DMS 273 treated with DMSO at 0.1 percent for 48 hours (cell line): ENCODE data around the gene KIAA1549.

Experiments
- DNase-seq: peaks from one replicate; lab custom pipeline; 2025; lab: John Stamatoyannopoulos, UW

KIAA1549 gene

GRCh38 chr7:138975343-138976104, 5.7 kb downstream of the KIAA1549 start:
- peak; percentile 79 for DNase-seq

- no peak for DNase-seq
Observed at GRCh38 chr7:138974675-138975292, 6.4 kb downstream of the KIAA1549 start.

GRCh38 chr7:138974103-138974502, 7.1 kb downstream of the KIAA1549 start:
- DNase-seq = no peak

- DNase-seq = no peak
Observed at GRCh38 chr7:138970952-138971351, 10.2 kb downstream of the KIAA1549 start.

- DNase-seq = no peak
Observed at GRCh38 chr7:138970446-138970845, 10.7 kb downstream of the KIAA1549 start.

- no peak for DNase-seq
Observed at GRCh38 chr7:138967159-138967558, 14.0 kb downstream of the KIAA1549 start.

GRCh38 chr7:138964624-138965436, 16.4 kb downstream of the KIAA1549 start:
- DNase-seq = no peak

- no peak for DNase-seq
Observed at GRCh38 chr7:138963675-138964074, 17.5 kb downstream of the KIAA1549 start.

GRCh38 chr7:138962561-138963270, 18.5 kb downstream of the KIAA1549 start:
- no peak for DNase-seq

- DNase-seq = peak; percentile 30
Observed at GRCh38 chr7:138961159-138961558, 20.0 kb downstream of the KIAA1549 start.

- no peak for DNase-seq
Observed at GRCh38 chr7:138958391-138958956, 22.7 kb downstream of the KIAA1549 start.

GRCh38 chr7:138957753-138958390, 23.3 kb downstream of the KIAA1549 start:
- no peak for DNase-seq

GRCh38 chr7:138957217-138957616, 24.0 kb downstream of the KIAA1549 start:
- no peak for DNase-seq

- no peak for DNase-seq
Observed at GRCh38 chr7:138954545-138955475, 26.4 kb downstream of the KIAA1549 start.

- DNase-seq = no peak
Observed at GRCh38 chr7:138952791-138953190, 28.4 kb downstream of the KIAA1549 start.

- no peak for DNase-seq
Observed at GRCh38 chr7:138951953-138952352, 29.2 kb downstream of the KIAA1549 start.

- no peak for DNase-seq
Observed at GRCh38 chr7:138949421-138950088, 31.6 kb downstream of the KIAA1549 start.

GRCh38 chr7:138948403-138948802, 32.8 kb downstream of the KIAA1549 start:
- no peak for DNase-seq

GRCh38 chr7:138945821-138946220, 35.4 kb downstream of the KIAA1549 start:
- DNase-seq = no peak

GRCh38 chr7:138945154-138945553, 36.0 kb downstream of the KIAA1549 start:
- DNase-seq = no peak
